Endodermal cell (in vitro differentiated cells): ENCODE results near the gene USHBP1. TPM values are rescaled to one million over a fixed set of nuclear protein-coding genes. Genes with fewer than 3 reads are reported as not detected.

Source experiments
- DNase-seq: peaks from one replicate; pipeline ENCODE4 v3.0.0-alpha.2; 2017
- H3K27ac ChIP-seq: 2 replicates; pipeline ENCODE4 v1.5.1; 2013; ENCODE audit warnings: mild to moderate bottlenecking, low read depth, low read length, moderate library complexity
- H3K27me3 ChIP-seq: 2 replicates; pipeline ENCODE4 v1.6.1; 2013; ENCODE audit warnings: mild to moderate bottlenecking, low read length, moderate library complexity; ENCODE audit not compliant: insufficient read depth, control insufficient read depth, poor library complexity, severe bottlenecking
- H3K36me3 ChIP-seq: 2 replicates; pipeline ENCODE4 v1.7.0; 2013; ENCODE audit warnings: mild to moderate bottlenecking, low read length, moderate library complexity; ENCODE audit not compliant: control insufficient read depth, insufficient read depth
- H3K4me1 ChIP-seq: one replicate; pipeline ENCODE4 v1.7.0; 2013; ENCODE audit warnings: low read length; ENCODE audit not compliant: control insufficient read depth, insufficient read depth
- H3K4me3 ChIP-seq: 2 replicates; pipeline ENCODE4 v1.5.1; 2013; ENCODE audit warnings: mild to moderate bottlenecking, low read length, moderate library complexity
- H3K9ac ChIP-seq: 2 replicates; pipeline ENCODE4 v1.6.1; 2013; ENCODE audit warnings: mild to moderate bottlenecking, low read length, moderate library complexity; ENCODE audit not compliant: poor library complexity, severe bottlenecking; ENCODE audit errors: extremely low read depth
- H3K9me3 ChIP-seq: 2 replicates; pipeline ENCODE4 v1.6.1; 2013; ENCODE audit warnings: mild to moderate bottlenecking, low read length, moderate library complexity; ENCODE audit not compliant: control insufficient read depth
- H3K27ac Mint-ChIP-seq: 2 replicates; pipeline ENCODE4 v1.8.0; 2020; ENCODE audit warnings: mixed read lengths
- H3K27me3 Mint-ChIP-seq: 2 replicates; pipeline ENCODE4 v1.8.0; 2021; ENCODE audit warnings: mild to moderate bottlenecking, mixed read lengths; ENCODE audit not compliant: insufficient read depth
- H3K36me3 Mint-ChIP-seq: 2 replicates; pipeline ENCODE4 v1.8.0; 2020; ENCODE audit warnings: low read depth, mixed read lengths
- H3K4me1 Mint-ChIP-seq: 2 replicates; pipeline ENCODE4 v1.8.0; 2020; ENCODE audit warnings: mixed read lengths
- H3K4me3 Mint-ChIP-seq: 2 replicates; pipeline ENCODE4 v1.8.0; 2020; ENCODE audit warnings: mild to moderate bottlenecking, moderate library complexity, mixed read lengths
- H3K9me3 Mint-ChIP-seq: 2 replicates; pipeline ENCODE4 v1.8.0; 2020; ENCODE audit warnings: mild to moderate bottlenecking, mixed read lengths
- WGBS, 2 experiments: methylation state at CpG; one replicate each; pipeline versions ENCODE4 v1.1.5 to v1.1.7; 2013; ENCODE audit warnings: missing lambda C conversion rate in 2 of 2, mixed read lengths in 1 of 2; ENCODE audit not compliant: insufficient coverage in 1 of 2, insufficient read length in 1 of 2; 5-methylcytosine and 5-hydroxymethylcytosine counted together
- total RNA-seq, 2 donors: library from RNA; stranded (reverse); fragmentation: NEBNext Ultra II Directional in 1 of 2; extraction: Animal tissue kit (Norgen Biotek cat#: 25700) in 1 of 2; gene quantifications; 2 replicates in 1 of 2; 3 replicates in 1 of 2; pipeline ENCODE4 v1.2.1, GENCODE V29; 2021
- TF ChIP-seq, protein P1 (sequence below): fragments of 200-600 bp; sonication (generic); conservative IDR thresholded peaks from 2 replicates; pipeline ENCODE4 v1.5.0; 2021; ENCODE audit warnings: antibody characterized with exemption, mild to moderate bottlenecking

USHBP1 gene
- total RNA-seq, 2 donors from 2014 or later, result 3.8 to 6.2 TPM

DNA sequence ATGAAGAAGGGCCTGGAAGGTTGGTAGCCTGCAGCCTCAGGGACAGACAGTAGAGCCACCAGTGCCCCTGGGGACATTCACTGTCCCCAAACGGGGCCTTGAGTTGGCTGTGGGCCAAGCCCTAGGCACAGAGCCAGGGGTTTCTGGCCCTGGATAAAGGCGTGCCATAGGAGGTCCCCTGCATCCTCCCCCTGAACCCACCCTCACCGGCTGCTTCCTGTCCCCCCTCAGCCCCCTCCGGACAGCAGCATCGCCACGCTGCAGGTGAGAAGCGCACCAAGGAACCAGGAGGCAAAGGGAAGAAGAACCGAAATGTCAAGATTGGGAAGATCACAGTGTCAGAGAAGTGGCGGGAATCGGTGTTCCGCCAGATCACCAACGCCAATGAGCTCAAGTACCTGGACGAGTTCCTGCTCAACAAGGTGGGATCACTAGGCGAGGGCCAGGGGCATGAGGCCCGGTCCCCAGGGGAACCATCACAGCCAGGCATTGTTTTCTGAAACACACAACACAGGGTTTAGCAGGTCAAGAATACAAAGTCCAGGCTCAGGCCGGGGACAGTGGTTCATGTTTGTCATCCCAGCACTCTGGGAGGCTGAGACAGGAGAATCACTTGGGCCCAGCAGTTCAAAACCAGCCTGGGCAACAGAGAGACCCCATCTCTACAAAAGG, 64.0 kb downstream of the USHBP1 start:
- TF ChIP-seq, protein P1, sequence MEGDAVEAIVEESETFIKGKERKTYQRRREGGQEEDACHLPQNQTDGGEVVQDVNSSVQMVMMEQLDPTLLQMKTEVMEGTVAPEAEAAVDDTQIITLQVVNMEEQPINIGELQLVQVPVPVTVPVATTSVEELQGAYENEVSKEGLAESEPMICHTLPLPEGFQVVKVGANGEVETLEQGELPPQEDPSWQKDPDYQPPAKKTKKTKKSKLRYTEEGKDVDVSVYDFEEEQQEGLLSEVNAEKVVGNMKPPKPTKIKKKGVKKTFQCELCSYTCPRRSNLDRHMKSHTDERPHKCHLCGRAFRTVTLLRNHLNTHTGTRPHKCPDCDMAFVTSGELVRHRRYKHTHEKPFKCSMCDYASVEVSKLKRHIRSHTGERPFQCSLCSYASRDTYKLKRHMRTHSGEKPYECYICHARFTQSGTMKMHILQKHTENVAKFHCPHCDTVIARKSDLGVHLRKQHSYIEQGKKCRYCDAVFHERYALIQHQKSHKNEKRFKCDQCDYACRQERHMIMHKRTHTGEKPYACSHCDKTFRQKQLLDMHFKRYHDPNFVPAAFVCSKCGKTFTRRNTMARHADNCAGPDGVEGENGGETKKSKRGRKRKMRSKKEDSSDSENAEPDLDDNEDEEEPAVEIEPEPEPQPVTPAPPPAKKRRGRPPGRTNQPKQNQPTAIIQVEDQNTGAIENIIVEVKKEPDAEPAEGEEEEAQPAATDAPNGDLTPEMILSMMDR, result no peak
- Histone ChIP-seq H3K4me3 (no peak overlapping the region), H3K36me3 (peaks cover 54% of the 10 kb centered on the region), H3K9ac (no peak overlapping the region), H3K9me3 (no peaks in the 10 kb centered on the region), H3K27me3 (no peaks in the 10 kb centered on the region), H3K27ac (no peak overlapping the region), H3K4me1 (no peaks in the 10 kb centered on the region)
- WGBS, 2 experiments, result 95 to 96% methylated on average over 8 to 16 of the region's 16 CpGs
- no peaks in the 10 kb centered on the region for H3K9me3 Mint-ChIP-seq
- no peak overlapping the region for H3K4me3 Mint-ChIP-seq
- H3K27ac Mint-ChIP-seq, result no peak overlapping the region
- peaks cover 81% of the 10 kb centered on the region for H3K36me3 Mint-ChIP-seq
- no peak for DNase-seq
- no peaks in the 10 kb centered on the region for H3K4me1 Mint-ChIP-seq
- no peaks in the 10 kb centered on the region for H3K27me3 Mint-ChIP-seq

Other genes starting within 250 kb of the USHBP1 start
- gene CPAMD8, start 237.9 kb downstream of the USHBP1 start, total RNA-seq, result 10 to 100 TPM; 19.7 to 22.9 TPM
- 10 to 100 TPM; 19.4 to 19.9 TPM for gene HAUS8, start 189.3 kb downstream of the USHBP1 start, total RNA-seq
- 10 to 100 TPM; 79.4 to 96.8 TPM for gene MYO9B, start 189.0 kb downstream of the USHBP1 start, total RNA-seq
- 10 to 100 TPM; 17.4 to 18.4 TPM for gene USE1, start 49.4 kb downstream of the USHBP1 start, total RNA-seq
- gene OCEL1, start 38.5 kb downstream of the USHBP1 start, total RNA-seq, result 10 to 100 TPM; 23.1 to 29.1 TPM
- 100 to 1,000 TPM; 103 to 107 TPM for gene NR2F6, start 18.8 kb downstream of the USHBP1 start, total RNA-seq
- gene BABAM1, start 2.7 kb upstream of the USHBP1 start, total RNA-seq, result 100 to 1,000 TPM; 136 to 151 TPM
- 1 to 10 TPM; 4.6 to 9.9 TPM for gene ANKLE1, start 17.2 kb upstream of the USHBP1 start, total RNA-seq
- gene ABHD8, start 38.7 kb upstream of the USHBP1 start, total RNA-seq, result 10 to 100 TPM; 11.6 to 21.1 TPM
- 10 to 100 TPM; 58.1 to 62.2 TPM for gene MRPL34, start 41.1 kb upstream of the USHBP1 start, total RNA-seq
- 10 to 100 TPM; 36.9 to 42.3 TPM for gene DDA1, start 44.8 kb upstream of the USHBP1 start, total RNA-seq
- gene ANO8, start 70.1 kb upstream of the USHBP1 start, total RNA-seq, result 10 to 100 TPM; 27.5 to 29.5 TPM
- 10 to 100 TPM; 48.7 to 55.7 TPM for gene GTPBP3, start 72.8 kb upstream of the USHBP1 start, total RNA-seq
- gene PLVAP, start 112.6 kb upstream of the USHBP1 start, total RNA-seq, result under 1 TPM in 1 of 2 donors, not detected in 1; 0.44 TPM
- gene CCDC194, start 129.5 kb upstream of the USHBP1 start, total RNA-seq, result 1 to 10 TPM; 2.0 to 3.4 TPM
- gene BST2, start 140.9 kb upstream of the USHBP1 start, total RNA-seq, result 100 to 1,000 TPM in 1 of 2 donors, 10 to 100 TPM in 1; 50.8 to 147 TPM
- gene MVB12A, start 155.3 kb upstream of the USHBP1 start, total RNA-seq, result 10 to 100 TPM; 63.1 to 64.8 TPM
- gene TMEM221, start 183.9 kb upstream of the USHBP1 start, total RNA-seq, result 1 to 10 TPM; 3.5 to 4.8 TPM
- not detected for gene NXNL1, start 196.2 kb upstream of the USHBP1 start, total RNA-seq
- 10 to 100 TPM; 11.8 to 16.9 TPM for gene SLC27A1, start 205.8 kb upstream of the USHBP1 start, total RNA-seq
- 100 to 1,000 TPM; 121 to 132 TPM for gene PGLS, start 246.9 kb upstream of the USHBP1 start, total RNA-seq